ENCODE measurements around the gene DGKH. TPM values are rescaled to one million over a fixed set of nuclear protein-coding genes. Genes with fewer than 3 reads are reported as not detected.

The DGKH gene
- total RNA-seq, 1 experiment from 2014 or later, result 9.2 TPM

- Histone ChIP-seq H3K27ac (ENCODE audit: low read depth, low read length) (peak overlapping the region; percentile 78; the same call in 1 of the 2 replicates), H3K27me3 (ENCODE audit: insufficient read depth, low read length) (no peaks in the 10 kb centered on the region), H3K9me3 (ENCODE audit: control insufficient read depth in 1 of 2, insufficient read depth in 1 of 2, low read depth in 1 of 2, low read length in 2 of 2) (no peaks in the 10 kb centered on the region), H3K9me2 (ENCODE audit: insufficient read depth) (no peaks in the 10 kb centered on the region), H3K4me3 (replicated peaks in 1 of 2; ENCODE audit: low read depth in 1 of 2, low read length in 2 of 2) (peak overlapping the region; percentile 53 to 90; a peak in 3 of 4 replicates), H4K20me1 (ENCODE audit: insufficient read depth) (no peaks in the 10 kb centered on the region), H3K79me2 (ENCODE audit: insufficient read depth, low read length) (peaks cover 17% of the 10 kb centered on the region), H2AFZ (ENCODE audit: low read depth, low read length, poor library complexity, severe bottlenecking) (no peak overlapping the region), H3K4me1 (ENCODE audit: control insufficient read depth in 1 of 2, insufficient read depth in 2 of 2, low read length in 2 of 2) (peaks cover 11 to 24% of the 10 kb centered on the region in 2 experiments), H3K36me3 (ENCODE audit: control insufficient read depth in 1 of 2, insufficient read depth in 2 of 2, low read length in 2 of 2) (no peaks in the 10 kb centered on the region), H3K9ac (ENCODE audit: low read length) (no peak overlapping the region), H3K4me2 (ENCODE audit: low read length) (peak overlapping the region; percentile 77)
- ATAC-seq (no peak), DNase-seq (ENCODE audit: low read depth, low spot score) (no peak)
- ChIA-PET RAD21 (ENCODE audit: low non-redundant PET in 1 of 2, low total read pairs in 2 of 2, uncharacterized antibody in 2 of 2, unreplicated experiment in 2 of 2) (no interaction called here), POLR2A (no interaction called here), CTCF (no interaction called here)
- intact Hi-C loops (cut with micrococcal nuclease), result no loop called here
- no peak for TF ChIP-seq CEBPB (IDR thresholded peaks at IDR 0.05; ENCODE audit: low read depth)
- no peak for TF ChIP-seq JUND (IDR thresholded peaks at IDR 0.05)
- BruUV-seq (replicated peaks), result no TSS peak
Measured at GRCh38 chr13:42270160-42270856, 221.9 kb downstream of the DGKH start.

- no peak for ATAC-seq
- H3K27me3 ChIP-seq (ENCODE audit: insufficient read depth, low read length), result no peaks in the 10 kb centered on the region
- peak overlapping the region; percentile 53 to 90 for H3K4me3 ChIP-seq (replicated peaks in 1 of 2; ENCODE audit: low read depth in 1 of 2, low read length in 2 of 2)
- H4K20me1 ChIP-seq (ENCODE audit: insufficient read depth), result no peaks in the 10 kb centered on the region
- H3K9ac ChIP-seq (ENCODE audit: low read length), result peak overlapping the region; percentile 78
- H2AFZ ChIP-seq (ENCODE audit: low read depth, low read length, poor library complexity, severe bottlenecking), result peak overlapping the region; percentile 67
- peaks cover 23% of the 10 kb centered on the region for H3K79me2 ChIP-seq (ENCODE audit: insufficient read depth, low read length)
- H3K9me3 ChIP-seq (ENCODE audit: control insufficient read depth in 1 of 2, insufficient read depth in 1 of 2, low read depth in 1 of 2, low read length in 2 of 2), result no peaks in the 10 kb centered on the region
- peak overlapping the region; percentile 78 for H3K27ac ChIP-seq (ENCODE audit: low read depth, low read length)
- intact Hi-C loops (cut with micrococcal nuclease), result no loop called here
- TF ChIP-seq SRF (IDR thresholded peaks at IDR 0.05; ENCODE audit: low read depth) (no peak), YY1 (IDR thresholded peaks at IDR 0.05; ENCODE audit: extremely low read depth, insufficient replicate concordance, low read depth, low read length) (no peak), REST (IDR thresholded peaks at IDR 0.05; ENCODE audit: low read depth) (no peak), RAD21 (IDR thresholded peaks at IDR 0.05; ENCODE audit: low read depth) (no peak), POLR2A (IDR thresholded peaks at IDR 0.05; ENCODE audit: borderline replicate concordance, extremely low read depth, insufficient read depth, insufficient read length) (no peak), SIN3A (IDR thresholded peaks at IDR 0.05; ENCODE audit: low read depth) (no peak), EZH2phosphoT487 (IDR thresholded peaks at IDR 0.05; ENCODE audit: borderline replicate concordance) (no peak), EGR1 (IDR thresholded peaks at IDR 0.05; ENCODE audit: low read depth) (no peak), ATF3 (IDR thresholded peaks at IDR 0.05) (no peak), FOSL1 (IDR thresholded peaks at IDR 0.05; ENCODE audit: low read depth) (no peak), JUND (IDR thresholded peaks at IDR 0.05) (no peak), ZNF274 (IDR thresholded peaks at IDR 0.05; ENCODE audit: low read depth, low read length) (no peak), TCF7L2 (IDR thresholded peaks at IDR 0.05; ENCODE audit: borderline replicate concordance, extremely low read depth, insufficient read depth, insufficient read length) (no peak), ZFX (IDR thresholded peaks at IDR 0.05) (no peak), CEBPB (IDR thresholded peaks at IDR 0.05; ENCODE audit: low read depth) (no peak)
- BruUV-seq (replicated peaks), result TSS peak; percentile 79
- H3K9me2 ChIP-seq (ENCODE audit: insufficient read depth), result no peaks in the 10 kb centered on the region
- RAD21 ChIA-PET (ENCODE audit: low non-redundant PET in 1 of 2, low total read pairs in 2 of 2, uncharacterized antibody in 2 of 2, unreplicated experiment in 2 of 2), result no interaction called here
- no peaks in the 10 kb centered on the region for H3K36me3 ChIP-seq (ENCODE audit: control insufficient read depth in 1 of 2, insufficient read depth in 2 of 2, low read length in 2 of 2)
- H3K4me2 ChIP-seq (ENCODE audit: low read length), result peak overlapping the region; percentile 77
- H3K4me1 ChIP-seq (ENCODE audit: control insufficient read depth in 1 of 2, insufficient read depth in 2 of 2, low read length in 2 of 2), result peaks cover 11 to 24% of the 10 kb centered on the region in 2 experiments
- POLR2A ChIA-PET, result no interaction called here
- no peak for DNase-seq (ENCODE audit: low read depth, low spot score)
- CTCF ChIA-PET, result no interaction called here
Measured at GRCh38 chr13:42270857-42271215, 222.4 kb downstream of the DGKH start.

All from HCT116 (cell line).